ENCODE measurements around the gene RICTOR. TPM values are rescaled to one million over a fixed set of nuclear protein-coding genes. Genes with fewer than 3 reads are reported as not detected.

Gene RICTOR
- total and polyA plus RNA-seq, 2 donors (not counting 3 experiments of a cell fraction or from before 2014, with no cell fraction given) = 9.2 to 38.0 TPM

GRCh38 chr5:39055768-39056398, 18.3 kb downstream of the RICTOR start:
- Histone ChIP-seq H3K9me3 (replicated peaks; ENCODE audit: control insufficient read depth, insufficient read depth, low read length) (no peaks in the 10 kb centered on the region), H3K9ac (replicated peaks; ENCODE audit: extremely low read depth, insufficient read depth, low read length) (no peak overlapping the region), H4K20me1 (replicated peaks; ENCODE audit: control insufficient read depth, extremely low read depth, insufficient read depth, low read length) (peaks cover 8% of the 10 kb centered on the region), H3K4me2 (ENCODE audit: insufficient read depth, low read length) (no peak overlapping the region), H3K4me3 (replicated peaks in 1 of 3; ENCODE audit: insufficient read depth in 1 of 3, low read depth in 1 of 3, low read length in 3 of 3) (no peak overlapping the region), H3K36me3 (ENCODE audit: control insufficient read depth in 2 of 2, extremely low read depth in 1 of 2, insufficient read depth in 2 of 2, low read length in 2 of 2) (no peaks in the 10 kb centered on the region), H3K27me3 (ENCODE audit: control insufficient read depth in 2 of 2, insufficient read depth in 2 of 2, low read length in 2 of 2) (no peaks in the 10 kb centered on the region), H3K9me1 (replicated peaks; ENCODE audit: control insufficient read depth, extremely low read depth, insufficient read depth, low read length) (no peaks in the 10 kb centered on the region), H3K27ac (ENCODE audit: insufficient read depth, low read depth, low read length) (no peak overlapping the region), H3K79me2 (ENCODE audit: control insufficient read depth, insufficient read depth, low read length) (peaks cover 63% of the 10 kb centered on the region), H2AFZ (ENCODE audit: low read depth, low read length) (no peak overlapping the region), H3K4me1 (ENCODE audit: control insufficient read depth, extremely low read depth, insufficient read depth, low read length) (peaks cover 5% of the 10 kb centered on the region)
- BruUV-seq (replicated peaks) = no TSS peak
- intact Hi-C loops (cut with micrococcal nuclease) (no loop called here), dilution Hi-C loops (cut with MboI; ENCODE audit: extremely low pct_ligation_motif_present, low sequenced_read_pairs) (no loop called here)
- no peak for DNase-seq (ENCODE audit: low read depth, low spot score)
- ChIA-PET CTCF (no interaction called here), POLR2A (no interaction called here)
- TF ChIP-seq FOS (IDR thresholded peaks at IDR 0.05; ENCODE audit: borderline replicate concordance, insufficient read depth, low read length) = no peak
- no peak for TF ChIP-seq MYC (IDR thresholded peaks at IDR 0.05; ENCODE audit: low read depth, low read length)
- no peak for TF ChIP-seq CTCF (IDR thresholded peaks at IDR 0.05; ENCODE audit: extremely low read depth in 1 of 2, insufficient read depth in 1 of 2, low read depth in 1 of 2, low read length in 2 of 2)
- TF ChIP-seq POLR2AphosphoS5 (IDR thresholded peaks at IDR 0.05; ENCODE audit: insufficient read depth, low read depth, low read length) = no peak
- no peak for TF ChIP-seq JUN (IDR thresholded peaks at IDR 0.05; ENCODE audit: borderline replicate concordance, insufficient read depth, insufficient read length, low read depth)
- no peak for TF ChIP-seq GATA2 (IDR thresholded peaks at IDR 0.05; ENCODE audit: insufficient read depth, insufficient read length, low read depth, low read length)
- TF ChIP-seq EZH2 (IDR thresholded peaks at IDR 0.05; ENCODE audit: borderline replicate concordance, low read depth, low read length, severe bottlenecking) = no peak
- no peak for TF ChIP-seq MAX (IDR thresholded peaks at IDR 0.05; ENCODE audit: insufficient read depth, insufficient read length)
- TF ChIP-seq POLR2A (IDR thresholded peaks at IDR 0.05; ENCODE audit: low read depth, low read length) = no peak
- FAIRE-seq = no peak
